Upper lobe of right lung (tissue), 1 donor: ENCODE measurements around the gene PARD6A. TPM values are rescaled to one million over a fixed set of nuclear protein-coding genes. Genes with fewer than 3 reads are reported as not detected.

Source experiments
- ATAC-seq: fragments of 200-7000 bp; cut with Tn5 transposase; one replicate; pipeline ENCODE4 v1.9.1; 2020; ENCODE audit warnings: mild to moderate bottlenecking, moderate library complexity
- DNase-seq: peaks from one replicate; pipeline ENCODE4 v3.0.0-alpha.2; 2020
- H3K27ac ChIP-seq: fragments of 200-600 bp; one replicate; pipeline ENCODE4 v1.8.0; 2022
- H3K27me3 ChIP-seq: fragments of 200-600 bp; one replicate; pipeline ENCODE4 v1.8.0; 2022; ENCODE audit warnings: mild to moderate bottlenecking
- H3K36me3 ChIP-seq: fragments of 200-600 bp; one replicate; pipeline ENCODE4 v1.8.0; 2022
- H3K4me1 ChIP-seq: fragments of 200-600 bp; one replicate; pipeline ENCODE4 v1.8.0; 2022
- H3K4me3 ChIP-seq: fragments of 200-600 bp; one replicate; pipeline ENCODE4 v1.8.0; 2022; ENCODE audit warnings: mild to moderate bottlenecking
- H3K9me3 ChIP-seq: fragments of 200-600 bp; one replicate; pipeline ENCODE4 v1.8.0; 2022
- CTCF ChIP-seq: fragments of 200-600 bp; IDR thresholded peaks from one replicate; pipeline ENCODE4 v1.8.0; 2022; ENCODE audit warnings: antibody characterized with exemption
- intact Hi-C: fragments of 100-400 bp; cut with DNase I; formaldehyde crosslinking; loops from one replicate; pipeline ENCODE4 v1.11.0; 2022
- total RNA-seq: library from RNA; stranded (reverse); fragmentation: NEBNext Ultra II Directional; extraction: Animal tissue kit (Norgen Biotek cat#: 25700); gene quantifications from one replicate; pipeline ENCODE4 v1.2.1, GENCODE V29; 2021
- donor health status: DM: no; HTN: yes; CAD: no; lungs with severe emphysema.

Gene PARD6A
- total RNA-seq, 1 donor from 2014 or later, result 4.7 TPM

- H3K27ac ChIP-seq, result peak overlapping the region; percentile 92
- DNase-seq (peak; percentile 83), ATAC-seq (peak; percentile 74)
- H3K36me3 ChIP-seq, result no peaks in the 10 kb centered on the region
- H3K9me3 ChIP-seq, result no peaks in the 10 kb centered on the region
- H3K4me3 ChIP-seq, result no peak overlapping the region
- H3K4me1 ChIP-seq, result peaks cover 25% of the 10 kb centered on the region
- TF ChIP-seq CTCF, result no peak
- intact Hi-C loops, result loop anchor here (10.0 kb wide), 1 partner anchor 251 kb away; no protein-coding TSS in a partner anchor
- H3K27me3 ChIP-seq, result no peaks in the 10 kb centered on the region
Observed at GRCh38 chr16:67673712-67674580, 13.2 kb downstream of the PARD6A start.

DNA sequence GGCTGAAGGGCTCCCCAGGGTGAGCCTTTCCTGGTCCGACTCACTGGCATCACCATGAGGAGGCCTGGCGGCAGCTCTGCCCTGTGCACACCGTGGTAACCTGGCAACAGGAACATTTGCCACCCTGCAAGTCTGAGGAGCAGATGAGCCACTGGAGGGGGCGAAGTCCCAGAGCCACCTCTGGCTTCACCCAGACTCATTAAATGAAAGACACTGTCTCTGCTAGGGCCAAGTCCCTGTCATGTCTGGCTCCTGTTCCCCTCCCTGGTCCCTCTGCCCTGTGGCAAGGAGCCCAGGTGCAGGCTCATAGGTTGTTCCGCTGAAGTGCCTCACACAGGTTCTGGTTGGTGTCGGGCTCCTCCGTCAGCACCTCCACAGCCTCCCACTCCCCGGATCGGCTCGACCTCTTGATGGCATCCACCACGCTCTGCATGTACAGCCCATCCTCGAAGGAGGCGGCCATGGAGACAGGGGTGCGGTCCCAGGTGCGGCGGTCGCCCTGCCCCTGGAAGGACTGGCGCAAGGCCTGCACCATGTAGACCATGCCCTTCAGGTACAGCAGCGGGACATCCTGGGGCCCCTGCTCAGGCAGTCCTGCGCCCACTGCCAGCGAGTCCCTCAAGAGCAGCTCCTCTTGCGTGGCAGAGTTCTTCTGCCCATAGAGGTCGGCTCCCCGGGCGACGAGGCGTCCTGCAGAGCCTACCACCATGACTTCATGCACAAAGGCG, 14.3 kb downstream of the PARD6A start:
- peak overlapping the region; percentile 92 for H3K27ac ChIP-seq
- DNase-seq (no peak), ATAC-seq (no peak)
- intact Hi-C loops, result loop anchor here (10.0 kb wide), 1 partner anchor 250 kb away; no protein-coding TSS in a partner anchor
- H3K9me3 ChIP-seq, result no peaks in the 10 kb centered on the region
- no peak overlapping the region for H3K4me3 ChIP-seq
- peaks cover 25% of the 10 kb centered on the region for H3K4me1 ChIP-seq
- H3K27me3 ChIP-seq, result no peaks in the 10 kb centered on the region
- no peak for TF ChIP-seq CTCF
- H3K36me3 ChIP-seq, result no peaks in the 10 kb centered on the region

DNA sequence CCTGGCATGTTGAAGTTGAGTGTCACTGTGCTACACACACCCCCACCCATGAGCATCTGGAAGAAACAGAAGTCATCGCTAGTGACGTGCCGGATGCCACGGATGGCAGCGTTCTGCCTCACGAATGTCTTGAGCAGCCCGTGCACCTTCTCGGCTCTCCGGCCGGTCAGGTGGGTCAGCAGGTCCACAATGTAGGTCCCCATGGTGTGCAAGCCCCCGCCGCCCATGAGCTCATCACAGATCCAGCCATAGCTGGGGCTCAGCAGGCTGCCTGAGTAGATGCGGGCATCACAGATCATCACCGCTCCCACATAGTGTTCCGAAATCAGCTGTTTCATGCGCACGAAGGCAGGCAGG, 14.8 kb downstream of the PARD6A start:
- Histone ChIP-seq H3K4me1 (peaks cover 25% of the 10 kb centered on the region), H3K27ac (no peak overlapping the region), H3K4me3 (no peak overlapping the region), H3K36me3 (no peaks in the 10 kb centered on the region), H3K27me3 (no peaks in the 10 kb centered on the region), H3K9me3 (no peaks in the 10 kb centered on the region)
- ATAC-seq (no peak), DNase-seq (no peak)
- intact Hi-C loops, result loop anchor here (10.0 kb wide), 1 partner anchor 249 kb away; no protein-coding TSS in a partner anchor
- no peak for TF ChIP-seq CTCF

DNA sequence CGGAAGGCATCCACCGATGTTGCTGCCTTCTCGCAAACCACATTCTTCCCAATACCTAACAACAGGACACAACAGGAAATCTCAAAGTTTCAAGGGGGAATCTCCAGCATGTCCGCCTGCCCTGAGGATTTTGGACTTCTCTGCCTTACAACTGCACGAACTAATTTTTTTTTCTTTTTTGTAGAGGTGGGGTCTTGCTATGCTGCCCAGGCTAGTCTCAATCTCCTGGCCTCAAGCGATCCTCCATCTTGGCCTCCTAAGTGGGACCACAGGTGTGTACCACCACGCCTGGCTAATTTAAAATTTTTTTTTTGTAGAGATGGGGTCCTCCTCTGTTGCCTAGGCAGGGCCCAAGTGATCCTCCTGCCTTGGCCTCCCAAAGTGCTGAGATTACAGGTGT, 15.2 kb downstream of the PARD6A start:
- peaks cover 25% of the 10 kb centered on the region for H3K4me1 ChIP-seq
- no peaks in the 10 kb centered on the region for H3K27me3 ChIP-seq

GRCh38 chr16:67676516-67676915, 15.8 kb downstream of the PARD6A start:
- no peak for ATAC-seq

More for the DNA sequence above, 15.2 kb downstream of the PARD6A start:
- no peak overlapping the region for H3K27ac ChIP-seq
- DNase-seq, result no peak
- ATAC-seq, result no peak
- intact Hi-C loops, result loop anchor here (10.0 kb wide), 1 partner anchor 249 kb away; no protein-coding TSS in a partner anchor
- no peak for TF ChIP-seq CTCF
- H3K4me3 ChIP-seq, result no peak overlapping the region
- no peaks in the 10 kb centered on the region for H3K36me3 ChIP-seq
- H3K9me3 ChIP-seq, result no peaks in the 10 kb centered on the region

More at GRCh38 chr16:67676516-67676915, 15.8 kb downstream of the PARD6A start:
- TF ChIP-seq CTCF, result no peak
- Histone ChIP-seq H3K36me3 (no peaks in the 10 kb centered on the region), H3K27ac (no peak overlapping the region), H3K27me3 (no peaks in the 10 kb centered on the region), H3K4me1 (peaks cover 25% of the 10 kb centered on the region), H3K4me3 (no peak overlapping the region), H3K9me3 (no peaks in the 10 kb centered on the region)
- no peak for DNase-seq
- intact Hi-C loops, result loop anchor here (10.0 kb wide), 1 partner anchor 248 kb away; no protein-coding TSS in a partner anchor
